AG20443 (cell line): ENCODE data around the gene ACTR6.
"Not testable (repeated sequence)": the region's sequence is repeated elsewhere in the genome, so short reads cannot be mapped to it uniquely, and the experiment has no call there.

Experiments
- DNase-seq: peaks from one replicate; pipeline ENCODE4 v3.0.0; 2012; ENCODE audit warnings: low spot score, mixed read lengths

ACTR6 gene

DNA sequence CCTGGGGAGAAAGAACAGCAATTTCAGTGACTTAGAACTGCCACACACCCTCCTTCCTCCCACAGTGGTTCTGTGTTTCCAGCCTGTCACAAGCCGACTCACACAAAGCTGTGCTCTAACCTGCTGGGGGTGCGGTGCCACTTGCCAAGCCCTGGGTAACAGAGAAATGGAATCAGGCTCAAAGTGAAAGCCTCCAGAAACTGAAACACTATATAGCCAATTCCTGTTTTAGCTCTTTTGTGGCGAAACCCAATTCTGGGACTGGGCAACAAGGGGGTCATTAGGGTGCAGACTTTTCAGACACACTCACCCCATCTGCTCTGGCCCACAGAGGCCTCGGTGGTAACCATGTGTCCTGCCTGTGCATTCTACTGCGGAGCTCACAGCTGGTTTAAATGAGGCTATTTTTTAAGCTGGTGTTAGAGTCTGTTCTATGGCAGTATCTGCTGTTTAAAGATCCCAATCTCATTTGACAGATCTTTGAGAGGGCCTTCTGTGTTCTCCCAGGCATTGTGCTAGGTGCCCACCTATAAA is 15.2 kb upstream of the ACTR6 start:
- DNase-seq: peak; percentile 26

DNA sequence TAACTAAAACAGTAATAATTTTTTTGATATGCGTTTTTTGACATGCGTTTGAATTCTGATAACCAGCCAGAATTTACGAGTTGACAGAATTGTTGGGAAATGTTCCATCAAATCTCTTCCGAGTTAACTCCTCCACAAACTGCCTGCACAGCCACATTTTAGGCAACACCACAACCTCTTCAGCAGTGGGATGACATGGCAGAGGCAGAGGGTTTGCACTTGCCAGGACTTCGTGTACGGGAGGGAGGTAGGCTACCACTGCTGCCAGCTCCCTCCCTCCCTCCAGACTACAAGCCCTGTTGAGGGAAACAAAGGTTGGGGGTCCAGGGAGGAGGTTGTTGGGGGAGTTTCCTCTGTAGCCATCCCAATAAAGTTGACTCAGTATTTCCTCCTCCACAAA is 14.5 kb upstream of the ACTR6 start:
- DNase-seq: peak; percentile 18

DNA sequence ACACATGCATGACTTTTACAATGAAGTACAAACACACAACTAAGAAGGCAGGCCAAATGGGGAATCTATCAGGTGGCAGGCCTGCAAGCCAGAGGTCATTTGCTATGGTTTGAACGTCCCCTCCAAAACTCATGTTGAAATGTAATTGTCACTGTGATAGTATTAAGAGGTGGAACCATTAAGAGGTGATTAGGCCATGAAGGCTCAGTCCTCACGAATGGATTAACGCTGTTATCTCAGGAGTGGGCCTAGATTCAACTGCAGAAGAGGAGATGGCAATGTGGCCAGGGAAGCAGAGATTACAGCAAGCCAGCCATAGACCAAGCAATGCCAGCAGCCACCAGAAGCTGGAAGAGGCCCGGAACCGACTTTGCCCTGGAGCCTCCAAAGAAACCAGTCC is 13.5 kb upstream of the ACTR6 start:
- no peak for DNase-seq

DNA sequence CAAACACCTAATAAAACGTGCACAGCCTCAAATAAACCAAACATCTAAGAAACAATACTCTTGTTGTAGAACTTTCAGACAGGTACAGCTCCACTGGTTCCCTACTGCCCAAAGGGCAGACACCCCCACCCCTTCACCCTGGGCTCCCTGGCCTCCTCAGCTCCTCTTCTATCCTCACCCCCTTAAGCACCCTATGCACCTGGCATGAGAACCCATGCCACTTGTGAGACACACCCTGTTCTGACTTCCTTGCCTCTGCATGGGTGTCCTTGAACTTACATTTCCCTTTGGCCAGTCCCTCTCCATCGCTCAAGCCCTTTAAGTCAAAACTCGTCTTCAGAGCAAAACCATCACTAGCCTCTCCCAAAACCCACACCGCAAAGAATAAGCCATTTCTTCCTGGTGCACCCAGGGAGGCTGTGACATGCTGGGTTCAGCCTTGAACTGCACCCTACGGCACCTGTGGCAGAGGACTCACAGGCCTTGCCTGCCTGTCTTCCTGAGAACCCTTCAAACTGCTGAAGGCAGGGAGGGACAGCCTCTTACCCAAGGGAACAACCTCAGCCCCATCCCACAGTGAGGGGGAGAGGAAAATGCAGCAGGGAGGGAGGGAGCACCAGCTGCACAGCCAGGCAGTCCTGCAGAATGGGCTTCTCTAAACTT is 12.6 kb upstream of the ACTR6 start:
- DNase-seq: no peak

DNA sequence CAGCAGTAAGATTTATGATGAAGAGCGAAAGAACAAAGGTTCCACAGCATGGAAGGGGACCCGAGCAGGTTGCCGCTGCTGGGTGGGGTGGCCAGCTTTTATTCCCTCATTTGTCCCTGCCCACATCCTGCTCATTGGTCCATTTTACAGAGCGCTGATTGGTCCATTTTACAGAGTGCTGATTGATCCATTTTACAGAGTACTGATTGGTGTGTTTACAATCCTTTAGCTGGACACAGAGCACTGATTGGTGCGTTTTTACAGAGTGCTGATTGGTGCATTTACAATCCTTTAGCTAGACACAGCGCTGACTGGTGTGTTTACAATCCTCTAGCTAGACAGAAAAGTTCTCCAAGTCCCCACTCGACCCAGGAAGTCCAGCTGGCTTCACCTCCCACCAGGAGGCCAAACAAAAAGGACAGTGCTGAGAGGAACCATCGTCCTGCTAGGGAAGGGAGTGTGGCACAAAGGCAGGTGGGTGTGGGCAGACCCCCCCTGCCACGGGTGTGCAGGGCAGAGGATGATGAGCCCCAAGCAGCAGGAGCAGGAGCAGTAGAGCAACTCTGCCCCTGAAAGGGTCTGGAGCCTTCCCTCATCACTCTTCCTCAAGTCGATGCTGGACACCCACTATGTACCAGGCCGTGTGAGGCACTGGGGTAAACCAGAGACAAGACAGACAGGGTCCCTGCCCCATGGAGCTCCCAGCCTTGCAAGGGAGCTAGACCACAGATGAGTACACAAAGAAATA is 11.6 kb upstream of the ACTR6 start:
- DNase-seq: not testable (repeated sequence)

DNA sequence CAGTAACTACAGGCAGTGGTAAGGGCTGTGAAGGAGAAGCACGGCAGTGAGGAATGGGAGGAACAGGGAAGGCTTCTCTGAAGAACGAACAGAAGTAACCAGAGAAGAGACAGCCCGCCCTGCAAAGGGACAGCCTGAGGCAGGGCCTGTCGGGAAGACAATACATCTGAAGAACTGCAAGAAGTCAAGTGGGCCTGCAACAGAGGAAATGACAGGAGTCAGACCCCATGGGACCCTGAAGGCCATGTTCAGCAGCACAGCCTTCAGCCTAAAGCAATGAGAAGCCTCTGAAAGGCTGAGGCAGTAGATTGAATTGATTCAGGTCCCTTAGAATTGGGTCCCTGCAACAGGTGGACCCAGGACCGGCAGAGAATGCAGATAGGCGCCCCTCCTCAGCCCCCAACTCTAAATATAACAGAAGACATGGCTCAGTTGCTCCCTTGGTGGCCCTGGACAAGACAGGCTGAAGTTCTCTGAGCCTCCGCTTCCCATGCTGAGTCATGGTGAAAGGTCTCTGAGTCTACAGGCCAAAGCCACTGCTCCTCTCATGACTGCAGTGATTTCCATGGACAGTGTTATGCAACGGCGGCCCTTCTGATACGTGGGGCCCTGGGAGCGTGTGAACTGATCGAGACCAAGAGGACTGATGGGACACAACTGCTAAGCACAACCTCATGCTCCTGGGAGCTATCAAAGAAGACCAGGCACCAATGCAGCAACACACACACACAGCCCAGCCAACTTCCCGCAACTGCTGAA is 10.8 kb upstream of the ACTR6 start:
- no peak for DNase-seq

DNA sequence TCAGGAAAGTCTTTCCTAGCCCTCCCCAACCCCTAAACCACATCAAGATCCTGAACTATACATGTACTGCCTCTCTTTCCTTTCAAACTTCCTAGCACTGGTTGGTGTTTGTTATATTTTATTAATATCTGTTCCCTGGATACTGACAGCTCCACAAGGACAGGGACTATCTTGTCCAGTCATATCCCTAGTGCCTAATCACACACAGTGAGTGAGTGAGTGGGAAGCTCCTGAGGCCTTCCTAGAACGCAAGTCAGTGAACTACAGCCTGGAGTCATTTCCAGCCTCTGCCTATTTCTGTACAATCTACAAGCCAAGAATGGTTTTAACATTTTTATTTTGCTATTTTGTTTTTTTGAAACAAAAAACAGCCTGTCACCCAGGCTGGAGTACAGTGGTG is 7.5 kb upstream of the ACTR6 start:
- DNase-seq: no peak

DNA sequence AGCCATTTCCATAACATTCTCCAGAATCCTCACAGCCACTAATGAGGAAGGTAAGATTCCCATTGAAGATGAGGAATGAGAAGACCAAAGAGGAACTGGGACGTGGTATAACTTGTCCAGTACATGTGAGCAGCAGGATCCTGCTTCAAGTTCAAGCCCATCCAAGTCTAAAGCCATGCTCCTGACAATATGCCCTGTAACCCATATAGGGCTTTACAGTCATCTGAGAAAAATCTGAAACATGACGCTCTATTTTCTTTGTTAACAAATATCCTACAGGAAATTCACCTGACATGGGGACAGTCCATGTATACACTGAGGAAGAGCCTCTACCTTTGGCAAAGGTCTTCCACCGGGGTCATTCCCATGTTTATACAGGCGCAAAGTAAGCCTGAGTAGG is 3.1 kb upstream of the ACTR6 start:
- DNase-seq: no peak

DNA sequence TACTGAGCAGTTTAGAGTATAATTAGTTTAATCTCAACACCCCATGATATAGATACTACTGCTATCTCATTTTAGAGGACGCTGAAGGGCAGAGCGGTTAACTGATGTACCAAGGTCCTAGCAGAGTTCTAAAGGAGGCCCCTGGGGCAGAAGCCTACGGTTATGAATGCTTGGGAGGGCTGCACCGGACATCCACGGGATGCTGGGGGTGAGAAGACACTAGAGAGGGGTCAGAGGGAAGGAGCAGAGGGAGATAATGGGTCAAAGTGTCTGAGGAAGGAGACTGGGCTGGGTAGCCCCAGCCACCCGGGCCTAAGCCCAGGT is 1.6 kb upstream of the ACTR6 start:
- DNase-seq: no peak

DNA sequence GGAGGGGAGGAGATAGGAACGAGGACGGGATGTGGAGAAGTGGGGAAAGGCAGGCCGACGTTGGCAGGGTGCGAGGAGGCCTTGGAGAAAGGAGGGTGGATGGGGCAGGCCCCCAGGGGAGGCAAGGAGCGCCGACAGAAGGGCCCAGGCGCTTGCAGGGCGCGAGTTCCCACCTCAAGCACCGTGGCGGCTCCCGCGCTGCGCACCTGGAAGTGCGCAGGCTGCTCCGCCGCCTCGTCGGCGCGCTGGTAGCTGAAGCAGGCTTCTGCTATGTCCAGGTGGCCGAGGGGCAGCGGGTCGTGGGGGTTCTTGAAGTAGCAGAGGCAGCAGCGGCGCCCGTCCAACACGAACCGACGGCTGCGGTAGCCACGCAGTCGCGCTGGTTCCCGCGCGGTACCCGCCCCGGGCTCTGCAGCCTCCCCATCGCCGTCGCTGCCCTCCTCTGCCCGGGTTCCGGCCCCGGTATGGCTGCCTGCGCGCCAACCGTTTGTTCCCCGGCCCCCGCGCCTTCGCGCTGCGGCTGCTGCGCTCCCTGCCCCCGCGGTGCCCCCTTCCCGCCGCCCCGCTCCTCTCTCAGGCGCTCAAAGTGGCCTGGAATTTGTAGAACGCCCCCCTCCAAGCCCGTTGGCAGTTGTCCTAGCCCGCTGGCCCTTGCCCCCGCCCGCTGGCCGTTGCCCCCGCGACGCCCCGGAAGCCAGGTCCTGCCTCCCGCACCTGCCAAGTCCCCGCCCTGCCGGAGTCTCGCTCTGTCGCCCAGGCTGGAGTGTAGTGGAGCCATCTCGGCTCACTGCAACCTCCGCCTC is 1.1 kb upstream of the ACTR6 start:
- peak; percentile 62 for DNase-seq

DNA sequence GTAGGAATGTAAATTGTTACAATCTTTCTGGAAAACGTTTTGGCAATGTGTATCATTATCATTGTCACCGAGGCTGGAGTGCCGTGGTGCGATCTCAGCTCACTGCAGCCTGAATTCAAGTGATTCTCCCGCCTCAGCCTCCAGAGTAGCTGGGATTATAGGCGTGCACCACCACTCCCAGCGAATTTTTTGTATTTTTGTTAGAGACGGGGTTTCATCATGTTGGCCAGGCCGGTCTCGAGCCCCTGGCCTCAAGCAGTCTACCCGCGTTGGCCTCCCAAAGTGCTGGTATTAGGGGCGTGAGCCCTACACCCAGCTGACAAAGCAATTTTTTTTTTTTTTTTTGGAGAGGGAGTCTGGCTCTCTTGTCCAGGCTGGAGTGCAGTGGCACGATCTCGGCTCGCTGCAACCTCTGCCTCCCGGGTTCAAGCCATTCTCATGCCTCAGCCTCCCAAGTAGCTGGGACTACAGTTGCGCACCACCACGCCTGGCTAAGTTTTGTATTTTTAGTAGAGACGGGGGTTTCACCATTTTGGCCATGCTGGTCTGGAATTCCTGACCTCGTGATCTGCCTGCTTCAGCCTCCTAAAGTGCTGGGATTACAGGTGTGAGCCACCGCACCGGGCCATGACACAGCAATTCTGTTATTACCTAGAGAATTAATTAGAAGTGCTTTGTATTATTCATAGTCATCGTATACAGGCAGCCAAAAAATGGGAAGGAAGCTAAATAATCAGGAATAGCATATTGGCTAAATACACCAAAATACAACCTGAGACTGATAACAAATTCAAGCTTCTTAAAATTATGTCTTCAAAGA is 1.2 kb downstream of the ACTR6 start:
- DNase-seq: no peak

DNA sequence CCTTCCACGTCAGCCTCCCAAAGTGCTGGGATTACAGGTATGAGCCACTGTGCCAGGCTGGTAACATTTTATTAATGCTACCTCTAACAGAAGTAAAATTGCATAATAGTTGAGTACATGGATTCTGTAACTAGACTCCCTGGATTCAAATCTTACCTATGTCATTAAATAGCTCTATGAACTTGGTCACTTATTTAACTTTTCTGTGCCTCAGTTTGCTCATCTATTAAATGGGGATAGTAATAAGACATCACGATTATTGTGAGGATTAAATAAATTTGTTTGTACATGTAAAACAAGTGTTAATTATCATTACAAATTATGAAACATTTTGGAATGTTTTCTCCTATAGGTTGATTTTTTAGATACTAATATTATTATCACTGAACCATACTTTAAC is 6.7 kb downstream of the ACTR6 start:
- no peak for DNase-seq

DNA sequence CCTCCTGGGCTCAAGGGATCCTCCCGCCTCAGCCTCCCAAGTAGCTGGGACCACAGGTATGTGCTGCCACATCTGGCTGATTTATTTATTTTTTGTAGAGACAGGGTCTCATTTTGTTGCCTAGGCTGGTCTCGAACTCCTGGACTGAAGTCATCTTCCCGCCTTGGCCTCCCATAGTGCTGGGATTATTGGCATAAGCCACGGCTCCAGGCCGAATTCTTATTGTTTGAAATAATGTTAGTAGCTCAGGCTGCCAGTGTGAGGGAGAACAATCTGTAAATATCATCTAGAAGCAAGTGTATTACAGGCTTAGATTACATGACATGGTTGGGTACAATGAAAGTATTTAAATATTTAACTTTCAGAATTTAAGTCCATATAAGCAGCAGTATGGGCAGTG is 8.2 kb downstream of the ACTR6 start:
- no peak for DNase-seq

DNA sequence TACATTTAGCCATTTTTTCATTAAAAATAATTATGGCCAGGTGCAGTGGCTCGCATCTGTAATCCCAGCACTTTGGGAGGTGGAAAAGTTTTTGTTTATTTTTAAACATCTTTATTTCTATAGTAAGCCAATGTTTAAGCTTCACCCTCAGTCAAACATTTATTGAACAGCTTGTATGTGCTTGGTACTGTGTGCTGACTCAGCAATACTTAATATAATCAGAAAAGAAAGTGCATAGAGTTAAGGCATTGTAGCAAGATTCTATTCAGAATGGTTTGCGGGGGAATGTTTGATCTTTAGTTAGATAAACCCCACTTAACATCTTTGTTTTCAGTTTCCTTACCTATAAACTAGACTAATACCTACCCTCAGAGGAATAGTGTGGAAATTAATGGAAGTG is 11.1 kb downstream of the ACTR6 start:
- DNase-seq: no peak

DNA sequence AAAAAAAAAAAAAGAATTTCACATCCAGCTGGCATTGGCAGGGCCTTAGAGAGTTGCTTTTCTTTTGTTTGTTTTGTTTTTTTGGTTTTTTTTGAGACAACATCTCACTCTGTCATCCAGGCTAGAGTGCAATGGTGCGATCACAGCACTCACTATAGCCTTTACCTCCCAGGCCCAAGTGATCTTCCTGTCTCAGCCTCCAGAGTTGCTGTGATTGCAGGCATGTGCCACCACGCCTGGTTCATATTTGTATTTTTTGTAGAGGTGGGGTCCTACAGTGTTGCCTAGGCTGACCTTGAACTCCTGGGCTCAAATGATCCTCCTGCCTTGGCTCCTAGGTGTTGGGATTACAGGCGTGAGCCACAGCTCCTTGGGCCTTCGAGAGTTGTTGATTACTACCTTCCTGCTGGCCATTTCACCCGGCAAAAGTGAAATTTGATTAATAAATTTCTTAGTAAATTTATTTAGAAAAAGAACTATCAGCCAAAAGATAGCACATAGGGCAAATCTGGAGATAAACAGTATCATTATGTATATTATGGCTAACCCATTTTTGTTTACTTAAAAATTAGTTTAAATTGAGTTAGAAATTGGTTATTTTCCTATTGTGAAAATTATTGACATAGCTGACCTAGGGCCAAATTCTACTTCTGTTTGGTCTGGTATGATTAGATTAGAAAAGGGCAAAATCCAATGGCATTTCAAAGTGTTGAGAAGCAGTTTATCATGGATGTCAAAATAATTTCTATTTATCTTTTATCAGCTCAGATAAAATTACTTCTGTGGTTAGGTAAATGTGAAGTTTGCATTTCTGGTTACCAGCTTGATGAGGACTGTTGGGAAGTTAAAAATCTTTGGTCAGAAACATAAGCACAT is 12.6 kb downstream of the ACTR6 start:
- no peak for DNase-seq

DNA sequence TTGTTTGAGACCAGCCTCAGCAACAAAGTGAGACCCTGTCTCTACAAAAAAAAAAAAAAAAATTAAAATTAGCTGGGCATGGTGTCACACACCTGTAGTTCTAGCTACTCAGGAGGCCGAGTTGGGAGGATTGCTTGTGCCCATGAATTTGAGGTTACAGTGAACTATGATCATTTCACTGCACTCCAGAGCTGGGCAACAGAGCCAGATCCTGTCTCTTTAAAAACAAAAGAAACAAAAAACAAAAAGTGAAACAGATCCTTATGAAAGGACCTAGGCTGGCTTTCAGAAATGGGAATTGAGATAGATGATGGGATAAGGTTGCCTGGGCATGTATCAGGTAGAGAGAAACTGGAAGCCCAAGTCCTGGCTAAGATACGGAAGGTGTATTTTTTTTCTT is 13.9 kb downstream of the ACTR6 start:
- no peak for DNase-seq

DNA sequence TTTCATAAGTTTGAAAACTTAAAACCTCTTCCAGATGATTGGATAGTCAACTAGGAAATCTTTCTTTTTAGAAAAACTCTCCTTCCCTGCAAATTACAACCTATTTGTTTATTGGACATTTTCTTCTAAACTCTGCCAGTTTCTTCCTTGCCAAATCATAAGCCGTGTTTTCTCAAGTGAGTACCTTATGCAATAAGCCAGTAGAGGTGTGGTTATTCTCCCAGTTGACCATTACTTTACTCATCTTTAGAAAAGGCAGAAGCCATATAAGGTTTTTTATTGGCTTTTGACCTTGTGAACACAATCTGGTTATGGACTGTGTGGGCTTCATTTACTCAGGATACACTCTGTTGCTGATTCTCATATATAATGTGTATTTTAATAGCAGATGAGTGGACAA is 14.6 kb downstream of the ACTR6 start:
- DNase-seq: no peak

DNA sequence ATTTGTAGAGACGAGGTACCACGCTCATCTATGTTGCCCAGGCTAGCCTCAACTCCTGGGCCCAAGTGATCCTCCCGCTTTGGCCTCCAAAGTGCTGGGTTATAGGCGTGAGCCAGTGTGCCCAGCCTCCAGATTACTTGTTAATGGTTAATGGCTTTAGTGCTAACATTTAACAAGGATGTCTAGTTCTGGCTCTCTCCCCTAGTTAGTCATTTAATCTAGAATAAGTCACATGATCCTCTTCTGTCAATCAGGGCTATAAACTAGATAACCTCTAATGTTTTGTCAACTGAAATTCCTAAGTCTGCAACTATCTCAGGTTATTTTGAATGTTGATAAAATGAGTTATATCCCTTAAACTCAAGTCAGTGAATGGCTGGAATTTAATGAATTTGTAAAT is 15.7 kb downstream of the ACTR6 start:
- DNase-seq: no peak

DNA sequence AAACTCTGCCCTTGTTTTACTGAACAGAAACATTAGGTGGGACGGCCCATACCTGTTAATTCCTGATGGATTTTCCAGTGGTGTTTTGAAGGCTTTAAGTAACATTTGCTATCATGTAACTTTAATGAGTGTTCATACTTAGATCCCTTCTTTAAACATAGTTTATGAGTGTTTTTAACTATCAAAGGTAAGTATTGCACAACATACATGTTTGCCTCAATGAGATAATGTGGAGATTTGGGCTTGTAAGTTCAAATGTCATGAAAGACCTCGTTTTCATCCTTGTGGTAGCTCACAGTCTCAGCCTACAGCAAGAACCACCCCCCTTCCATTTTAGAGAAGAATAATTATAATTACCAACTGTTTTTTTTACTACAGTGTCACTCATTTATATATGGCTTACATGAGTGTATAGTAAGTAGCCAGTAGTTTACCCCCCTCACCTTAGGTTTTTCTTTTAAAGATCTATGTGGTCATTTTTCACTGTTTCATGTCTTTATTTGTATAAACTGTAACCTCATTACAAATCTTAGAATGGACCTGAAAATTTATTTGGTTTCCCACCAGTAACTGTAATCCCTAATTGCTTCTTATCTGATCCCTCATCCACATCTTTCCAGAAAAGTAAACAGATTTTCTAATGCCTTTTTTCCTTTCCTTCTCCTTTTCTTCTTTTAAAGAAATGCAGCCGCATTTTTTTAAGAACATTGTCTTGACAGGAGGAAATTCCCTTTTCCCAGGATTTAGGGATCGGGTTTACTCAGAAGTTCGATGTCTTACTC is 18.9 kb downstream of the ACTR6 start:
- no peak for DNase-seq

DNA sequence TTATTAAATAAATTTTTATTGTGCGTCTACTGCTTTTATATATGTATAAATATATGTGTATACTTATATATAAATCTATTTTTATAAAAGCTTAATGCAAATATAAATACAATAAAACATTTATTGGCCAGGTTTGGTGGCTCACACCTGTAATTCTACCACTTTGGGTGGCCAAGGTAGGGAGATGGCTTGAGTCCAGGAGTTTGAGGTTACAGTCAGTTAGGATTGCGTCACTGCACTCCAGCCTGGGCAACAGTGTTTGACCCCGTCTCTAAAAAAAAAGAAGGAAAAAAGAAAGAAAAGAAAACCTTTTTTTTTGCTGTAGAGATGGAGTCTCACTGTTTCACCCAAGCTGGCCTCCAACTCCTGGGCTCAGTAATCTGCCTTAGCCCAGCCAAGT is 20.9 kb downstream of the ACTR6 start:
- DNase-seq: no peak
